HL-60 (cell line): Measurements from ENCODE around the gene SYK.

ENCODE experiments used
- DNase-seq, 2 experiments: peaks; one replicate each; pipeline ENCODE4 v3.0.0-alpha.2; 2010 to 2020; ENCODE audit warnings: low read depth in 1 of 2, low spot score in 1 of 2
- H3K27ac ChIP-seq: fragments of 250-450 bp; sonication (Bioruptor Pico); replicated peaks from 2 replicates; pipeline ENCODE4 v1.5.1; 2020; ENCODE audit warnings: mild to moderate bottlenecking, moderate library complexity
- H3K27me3 ChIP-seq: fragments of 250-450 bp; sonication (Bioruptor Pico); 2 replicates; pipeline ENCODE4 v1.5.1; 2021; ENCODE audit warnings: mild to moderate bottlenecking, moderate library complexity; ENCODE audit not compliant: insufficient read depth, poor library complexity, severe bottlenecking
- H3K4me3 ChIP-seq: replicated peaks from 2 replicates; pipeline ENCODE4 v1.5.1; 2011; ENCODE audit warnings: mild to moderate bottlenecking, control low read depth, low read length; ENCODE audit not compliant: insufficient read depth
- CTCF ChIP-seq: IDR thresholded peaks from one replicate; pipeline ENCODE4 v1.5.1; 2011; ENCODE audit warnings: low read length, control low read depth, inconsistent platforms; ENCODE audit not compliant: insufficient read depth
- GABPA ChIP-seq: IDR thresholded peaks from 2 replicates; pipeline ENCODE4 v1.6.1; 2012; ENCODE audit warnings: low read depth
- POLR2AphosphoS5 ChIP-seq: IDR thresholded peaks from 2 replicates; pipeline ENCODE4 v1.6.1; 2012; ENCODE audit warnings: low read depth
- REST ChIP-seq: IDR thresholded peaks from 2 replicates; pipeline ENCODE4 v1.6.1; 2012; ENCODE audit warnings: low read depth; ENCODE audit not compliant: insufficient replicate concordance
- SPI1 ChIP-seq: IDR thresholded peaks from 2 replicates; pipeline ENCODE4 v1.6.1; 2012; ENCODE audit warnings: low read depth, mild to moderate bottlenecking, borderline replicate concordance

The SYK gene

GRCh38 chr9:90838098-90838497, 36.5 kb downstream of the SYK start:
- no peaks in the 10 kb centered on the region for H3K27me3 ChIP-seq
- TF ChIP-seq POLR2AphosphoS5 (no peak), GABPA (no peak), SPI1 (no peak), REST (no peak), CTCF (no peak)
- no peak overlapping the region for H3K4me3 ChIP-seq
- no peak overlapping the region for H3K27ac ChIP-seq
- no peak for DNase-seq

- Histone ChIP-seq H3K27ac (no peak overlapping the region), H3K4me3 (no peak overlapping the region), H3K27me3 (no peaks in the 10 kb centered on the region)
- DNase-seq = no peak
- TF ChIP-seq POLR2AphosphoS5 = no peak
- TF ChIP-seq SPI1 = no peak
- no peak for TF ChIP-seq CTCF
- no peak for TF ChIP-seq GABPA
- no peak for TF ChIP-seq REST
Observed at GRCh38 chr9:90838581-90839154, 37.0 kb downstream of the SYK start.

- TF ChIP-seq POLR2AphosphoS5 = no peak
- TF ChIP-seq CTCF = no peak
- no peak for TF ChIP-seq REST
- no peak for TF ChIP-seq GABPA
- TF ChIP-seq SPI1 = no peak
- Histone ChIP-seq H3K27ac (no peak overlapping the region), H3K4me3 (no peak overlapping the region), H3K27me3 (no peaks in the 10 kb centered on the region)
- no peak for DNase-seq
Observed at GRCh38 chr9:90839183-90839728, 37.6 kb downstream of the SYK start.
